ENCODE data around the gene ARID3A. TPM values are rescaled to one million over a fixed set of nuclear protein-coding genes. Genes with fewer than 3 reads are reported as not detected.

The ARID3A gene
- total RNA-seq, 1 experiment from 2014 or later: 239 TPM

GRCh38 chr19:918481-919198, 7.2 kb upstream of the ARID3A start:
- Histone ChIP-seq H3K4me1 (0 out of 2 replicates have a peak, but pooled peaks cover 11% of the 10 kb centered on the region), H3K4me3 (ENCODE audit: low read depth, low read length) (peak overlapping the region; percentile 87), H3K36me3 (ENCODE audit: control insufficient read depth, insufficient read depth, low read length) (no peaks in the 10 kb centered on the region), H3K27me3 (replicated peaks; ENCODE audit: control insufficient read depth, insufficient read depth, low read length) (no peaks in the 10 kb centered on the region), H3K9me3 (no peaks in the 10 kb centered on the region)
- Mint-ChIP-seq H3K36me3 (ENCODE audit: insufficient read depth, unreplicated experiment) (peaks cover 12% of the 10 kb centered on the region), H3K4me3 (ENCODE audit: unreplicated experiment) (peak overlapping the region; percentile 69), H3K27me3 (ENCODE audit: insufficient read depth, unreplicated experiment) (no peaks in the 10 kb centered on the region), H3K27ac (ENCODE audit: unreplicated experiment) (no peak overlapping the region), H3K4me1 (ENCODE audit: low read depth, unreplicated experiment) (no peaks in the 10 kb centered on the region), H3K9me3 (ENCODE audit: unreplicated experiment) (no peaks in the 10 kb centered on the region)
- CTCF ChIA-PET: interaction anchor here (1.5 kb wide), 1 partner anchor 66 kb away, joined by 7 read pairs; the partner anchor contains the start of gene WDR18
- TF ChIP-seq CTCF (IDR thresholded peaks at IDR 0.05; ENCODE audit: insufficient read depth in 1 of 2, low read depth in 1 of 2, low read length in 1 of 2, severe bottlenecking in 1 of 2, unreplicated experiment in 1 of 2): no peak
- POLR2A ChIA-PET: no interaction called here
- no TSS peak for BruUV-seq (replicated peaks)
- intact Hi-C loops (cut with micrococcal nuclease; ENCODE audit: unreplicated experiment): no loop called here
- no peak for DNase-seq

GRCh38 chr19:919199-920050, 6.4 kb upstream of the ARID3A start:
- Mint-ChIP-seq H3K9me3 (ENCODE audit: unreplicated experiment) (no peaks in the 10 kb centered on the region), H3K4me3 (ENCODE audit: unreplicated experiment) (peak overlapping the region; percentile 42), H3K4me1 (ENCODE audit: low read depth, unreplicated experiment) (no peaks in the 10 kb centered on the region), H3K36me3 (ENCODE audit: insufficient read depth, unreplicated experiment) (peaks cover 12% of the 10 kb centered on the region), H3K27me3 (ENCODE audit: insufficient read depth, unreplicated experiment) (no peaks in the 10 kb centered on the region), H3K27ac (ENCODE audit: unreplicated experiment) (no peak overlapping the region)
- ChIA-PET CTCF (interaction anchor here (1.5 kb wide), 1 partner anchor 65 kb away, joined by 7 read pairs; the partner anchor contains the start of gene WDR18), POLR2A (no interaction called here)
- no peaks in the 10 kb centered on the region for H3K9me3 ChIP-seq
- no peaks in the 10 kb centered on the region for H3K36me3 ChIP-seq (ENCODE audit: control insufficient read depth, insufficient read depth, low read length)
- no peak for DNase-seq
- H3K4me1 ChIP-seq: peaks cover 19% of the 10 kb centered on the region
- no peak for TF ChIP-seq CTCF (IDR thresholded peaks at IDR 0.05; ENCODE audit: insufficient read depth in 1 of 2, low read depth in 1 of 2, low read length in 1 of 2, severe bottlenecking in 1 of 2, unreplicated experiment in 1 of 2)
- no peaks in the 10 kb centered on the region for H3K27me3 ChIP-seq (replicated peaks; ENCODE audit: control insufficient read depth, insufficient read depth, low read length)
- intact Hi-C loops (cut with micrococcal nuclease; ENCODE audit: unreplicated experiment): no loop called here
- H3K4me3 ChIP-seq (ENCODE audit: low read depth, low read length): no peak overlapping the region
- no TSS peak for BruUV-seq (replicated peaks)

- no TSS peak for BruUV-seq (replicated peaks)
- POLR2A ChIA-PET: interaction anchor here (0.6 kb wide), 2 partner anchors 11 to 366 kb away, joined by 3 to 5 read pairs; no protein-coding TSS in a partner anchor
- no peaks in the 10 kb centered on the region for H3K9me3 ChIP-seq
- H3K36me3 Mint-ChIP-seq (ENCODE audit: insufficient read depth, unreplicated experiment): peaks cover 12% of the 10 kb centered on the region
- peak in 1 of 2 experiments; percentile 59 for DNase-seq
- CTCF ChIA-PET: interaction anchor here (1.5 kb wide), 1 partner anchor 64 kb away, joined by 7 read pairs; the partner anchor contains the start of gene WDR18
- H3K27me3 Mint-ChIP-seq (ENCODE audit: insufficient read depth, unreplicated experiment): no peaks in the 10 kb centered on the region
- H3K9me3 Mint-ChIP-seq (ENCODE audit: unreplicated experiment): no peaks in the 10 kb centered on the region
- no peak overlapping the region for H3K4me3 ChIP-seq (ENCODE audit: low read depth, low read length)
- H3K4me1 ChIP-seq: peaks cover 23% of the 10 kb centered on the region
- no peaks in the 10 kb centered on the region for H3K4me1 Mint-ChIP-seq (ENCODE audit: low read depth, unreplicated experiment)
- H3K36me3 ChIP-seq (ENCODE audit: control insufficient read depth, insufficient read depth, low read length): no peaks in the 10 kb centered on the region
- peak overlapping the region; percentile 29 for H3K4me3 Mint-ChIP-seq (ENCODE audit: unreplicated experiment)
- H3K27me3 ChIP-seq (replicated peaks; ENCODE audit: control insufficient read depth, insufficient read depth, low read length): no peaks in the 10 kb centered on the region
- intact Hi-C loops (cut with micrococcal nuclease; ENCODE audit: unreplicated experiment): no loop called here
- no peak for TF ChIP-seq CTCF (IDR thresholded peaks at IDR 0.05; ENCODE audit: insufficient read depth in 1 of 2, low read depth in 1 of 2, low read length in 1 of 2, severe bottlenecking in 1 of 2, unreplicated experiment in 1 of 2)
- H3K27ac Mint-ChIP-seq (ENCODE audit: unreplicated experiment): no peak overlapping the region
These were observed 5.6 kb upstream of the ARID3A start for GRCh38 chr19:920051-920864.
